ENCODE data around the gene BTBD19. TPM values are rescaled to one million over a fixed set of nuclear protein-coding genes. Genes with fewer than 3 reads are reported as not detected.

BTBD19 gene
- total RNA-seq, 1 donor = 21.4 TPM

DNA sequence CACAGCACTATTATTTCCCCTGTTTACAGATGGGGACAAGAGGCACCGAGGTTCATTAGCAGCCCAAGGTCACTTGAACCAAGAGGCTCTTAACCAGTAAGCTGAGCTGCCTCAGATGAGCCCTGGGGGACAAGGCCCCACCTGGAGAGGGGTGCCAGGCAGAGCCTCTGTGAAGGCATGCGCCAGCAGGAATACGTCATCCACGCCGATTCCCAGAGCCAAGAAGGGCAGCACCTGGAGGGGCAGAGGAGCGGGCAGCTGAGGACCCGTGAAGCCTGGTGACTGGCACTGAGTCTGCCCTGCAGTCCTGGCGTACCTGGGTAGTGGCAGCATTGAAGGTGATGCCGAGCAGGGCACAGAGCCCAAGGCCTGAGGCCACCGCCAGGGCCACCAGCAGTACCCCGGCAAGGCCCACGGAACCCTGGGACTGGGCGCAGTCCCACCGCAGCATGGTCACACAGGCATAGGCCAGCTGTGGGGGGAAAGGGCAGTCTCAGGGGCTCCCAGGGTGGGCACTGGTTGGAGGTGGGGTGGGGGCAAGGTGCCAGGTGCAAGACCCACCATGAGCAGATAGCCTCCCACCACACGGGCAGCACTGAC is 20.6 kb downstream of the BTBD19 start:
- no peak overlapping the region for H3K4me2 ChIP-seq (ENCODE audit: insufficient read depth, low read length)
- no peaks in the 10 kb centered on the region for H3K36me3 ChIP-seq (ENCODE audit: insufficient read depth, low read length)
- H3K79me2 ChIP-seq (ENCODE audit: insufficient read depth, low read length) = no peaks in the 10 kb centered on the region
- no peak overlapping the region for H3K4me3 ChIP-seq (ENCODE audit: insufficient read depth, low read length)
- H2AFZ ChIP-seq (ENCODE audit: low read length) = no peak overlapping the region
- H3K27me3 ChIP-seq (ENCODE audit: insufficient read depth, low read length) = no peaks in the 10 kb centered on the region
- TF ChIP-seq, protein P1, sequence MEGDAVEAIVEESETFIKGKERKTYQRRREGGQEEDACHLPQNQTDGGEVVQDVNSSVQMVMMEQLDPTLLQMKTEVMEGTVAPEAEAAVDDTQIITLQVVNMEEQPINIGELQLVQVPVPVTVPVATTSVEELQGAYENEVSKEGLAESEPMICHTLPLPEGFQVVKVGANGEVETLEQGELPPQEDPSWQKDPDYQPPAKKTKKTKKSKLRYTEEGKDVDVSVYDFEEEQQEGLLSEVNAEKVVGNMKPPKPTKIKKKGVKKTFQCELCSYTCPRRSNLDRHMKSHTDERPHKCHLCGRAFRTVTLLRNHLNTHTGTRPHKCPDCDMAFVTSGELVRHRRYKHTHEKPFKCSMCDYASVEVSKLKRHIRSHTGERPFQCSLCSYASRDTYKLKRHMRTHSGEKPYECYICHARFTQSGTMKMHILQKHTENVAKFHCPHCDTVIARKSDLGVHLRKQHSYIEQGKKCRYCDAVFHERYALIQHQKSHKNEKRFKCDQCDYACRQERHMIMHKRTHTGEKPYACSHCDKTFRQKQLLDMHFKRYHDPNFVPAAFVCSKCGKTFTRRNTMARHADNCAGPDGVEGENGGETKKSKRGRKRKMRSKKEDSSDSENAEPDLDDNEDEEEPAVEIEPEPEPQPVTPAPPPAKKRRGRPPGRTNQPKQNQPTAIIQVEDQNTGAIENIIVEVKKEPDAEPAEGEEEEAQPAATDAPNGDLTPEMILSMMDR (IDR thresholded peaks at IDR 0.05; ENCODE audit: extremely low read depth, low read depth, low read length) = no peak
- no peaks in the 10 kb centered on the region for H4K20me1 ChIP-seq (ENCODE audit: insufficient read depth, low read length)
- no peaks in the 10 kb centered on the region for H3K9me3 ChIP-seq (ENCODE audit: low read depth, low read length)
- peak; percentile 46 for DNase-seq (ENCODE audit: insufficient read length, low spot score, missing footprints)
- no peaks in the 10 kb centered on the region for H3K4me1 ChIP-seq (ENCODE audit: insufficient read depth, low read length)
- H3K27ac ChIP-seq (ENCODE audit: low read depth, low read length) = no peak overlapping the region

DNA sequence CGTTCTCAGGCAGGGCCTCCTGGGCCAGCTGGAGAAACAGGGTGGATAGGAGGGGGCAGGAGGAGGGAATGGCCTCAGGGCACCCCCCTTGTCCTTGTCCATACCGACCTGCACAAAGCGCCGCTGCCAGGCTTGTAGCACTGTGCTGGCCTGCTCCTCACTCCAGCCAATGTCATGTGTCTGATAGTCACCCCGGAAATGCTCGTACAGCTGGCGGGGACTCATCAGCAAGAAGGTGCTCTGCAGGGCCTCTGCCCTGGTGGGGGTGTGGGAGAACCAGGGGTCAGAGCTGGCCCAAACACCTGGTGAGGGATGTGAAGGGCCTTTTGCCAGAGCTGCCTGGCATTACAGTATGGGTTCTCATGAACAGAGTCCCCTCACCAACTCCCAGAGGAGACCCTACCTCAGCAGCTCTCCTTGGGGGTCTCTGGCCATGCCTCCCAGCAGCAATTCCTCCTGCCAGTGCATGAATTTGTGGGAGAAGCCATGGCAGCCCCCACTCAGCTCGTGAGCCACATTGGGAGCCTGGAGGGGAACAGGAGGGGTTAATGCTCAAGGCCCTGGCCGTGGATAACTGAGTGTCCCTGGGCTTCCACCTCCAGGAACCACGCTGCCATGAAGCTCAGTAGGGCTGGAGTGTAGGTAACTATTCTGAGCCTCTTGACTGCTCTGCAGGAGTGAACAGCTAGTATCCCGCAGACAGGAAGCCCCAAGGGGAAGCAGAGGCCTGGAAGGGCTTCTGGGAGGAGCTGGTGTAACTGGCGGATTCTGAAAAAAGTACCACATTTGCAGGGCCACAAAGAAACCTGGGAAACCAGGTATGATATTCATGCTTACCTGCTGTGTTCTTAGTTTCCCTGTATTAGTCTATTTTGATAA is 21.4 kb downstream of the BTBD19 start:
- H3K79me2 ChIP-seq (ENCODE audit: insufficient read depth, low read length) = no peaks in the 10 kb centered on the region
- H3K4me2 ChIP-seq (ENCODE audit: insufficient read depth, low read length) = no peak overlapping the region
- no peak overlapping the region for H2AFZ ChIP-seq (ENCODE audit: low read length)
- no peaks in the 10 kb centered on the region for H4K20me1 ChIP-seq (ENCODE audit: insufficient read depth, low read length)
- no peaks in the 10 kb centered on the region for H3K9me3 ChIP-seq (ENCODE audit: low read depth, low read length)
- peak; percentile 30 for DNase-seq (ENCODE audit: insufficient read length, low spot score, missing footprints)
- no peak overlapping the region for H3K4me3 ChIP-seq (ENCODE audit: insufficient read depth, low read length)
- TF ChIP-seq, protein P1 (IDR thresholded peaks at IDR 0.05; ENCODE audit: extremely low read depth, low read depth, low read length) = no peak
- no peaks in the 10 kb centered on the region for H3K36me3 ChIP-seq (ENCODE audit: insufficient read depth, low read length)
- no peaks in the 10 kb centered on the region for H3K4me1 ChIP-seq (ENCODE audit: insufficient read depth, low read length)
- no peaks in the 10 kb centered on the region for H3K27me3 ChIP-seq (ENCODE audit: insufficient read depth, low read length)
- no peak overlapping the region for H3K27ac ChIP-seq (ENCODE audit: low read depth, low read length)

DNA sequence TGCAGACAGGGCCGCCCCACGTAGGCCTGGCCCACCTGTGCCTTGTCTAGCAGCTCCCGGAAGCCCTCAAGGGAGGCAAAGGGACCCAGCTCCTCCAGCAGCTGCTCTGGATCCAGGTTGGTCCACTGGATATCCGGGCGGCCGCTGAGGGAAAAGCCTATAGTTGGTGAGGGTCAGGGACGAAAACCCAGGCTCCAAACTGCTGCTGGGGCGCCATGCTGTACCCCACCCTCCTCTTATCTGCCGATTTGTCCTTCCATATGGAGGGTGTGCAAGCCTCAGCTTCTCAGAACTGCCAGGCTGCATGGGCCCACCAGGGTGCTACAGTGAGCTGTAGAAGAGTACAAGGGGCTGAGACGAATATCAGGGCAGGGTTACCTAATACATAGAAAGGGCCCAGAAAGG is 22.6 kb downstream of the BTBD19 start:
- no peak overlapping the region for H2AFZ ChIP-seq (ENCODE audit: low read length)
- no peaks in the 10 kb centered on the region for H3K27me3 ChIP-seq (ENCODE audit: insufficient read depth, low read length)
- H3K36me3 ChIP-seq (ENCODE audit: insufficient read depth, low read length) = no peaks in the 10 kb centered on the region
- TF ChIP-seq, protein P1 (IDR thresholded peaks at IDR 0.05; ENCODE audit: extremely low read depth, low read depth, low read length) = no peak
- no peaks in the 10 kb centered on the region for H3K79me2 ChIP-seq (ENCODE audit: insufficient read depth, low read length)
- no peak for DNase-seq (ENCODE audit: insufficient read length, low spot score, missing footprints)
- no peak overlapping the region for H3K4me3 ChIP-seq (ENCODE audit: insufficient read depth, low read length)
- no peak overlapping the region for H3K4me2 ChIP-seq (ENCODE audit: insufficient read depth, low read length)
- no peaks in the 10 kb centered on the region for H4K20me1 ChIP-seq (ENCODE audit: insufficient read depth, low read length)
- no peak overlapping the region for H3K27ac ChIP-seq (ENCODE audit: low read depth, low read length)
- no peaks in the 10 kb centered on the region for H3K9me3 ChIP-seq (ENCODE audit: low read depth, low read length)
- peaks cover under 1% of the 10 kb centered on the region for H3K4me1 ChIP-seq (ENCODE audit: insufficient read depth, low read length)

DNA sequence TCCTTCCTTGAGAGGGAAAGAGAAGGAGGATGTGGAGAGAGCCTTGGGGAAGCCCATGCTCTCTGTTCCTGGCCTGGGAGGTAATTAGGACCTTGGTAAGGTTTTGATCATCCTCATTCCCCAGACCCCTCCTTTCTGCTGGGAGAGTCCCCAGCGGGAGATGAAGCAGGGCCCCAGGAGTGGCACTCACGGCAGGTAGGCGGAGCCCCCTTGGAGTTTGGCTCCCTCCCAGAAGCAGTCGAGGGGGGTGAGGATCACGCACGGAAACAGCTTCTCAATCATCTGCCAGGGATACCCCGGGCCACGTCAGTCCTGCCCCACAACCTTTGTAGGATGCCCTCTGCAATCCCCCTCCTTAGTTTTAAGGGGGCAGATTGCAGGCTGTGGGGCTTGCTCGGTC is 23.2 kb downstream of the BTBD19 start:
- H2AFZ ChIP-seq (ENCODE audit: low read length) = no peak overlapping the region
- no peak for DNase-seq (ENCODE audit: insufficient read length, low spot score, missing footprints)

More for the DNA sequence above, 23.2 kb downstream of the BTBD19 start:
- H3K27ac ChIP-seq (ENCODE audit: low read depth, low read length) = no peak overlapping the region
- H3K27me3 ChIP-seq (ENCODE audit: insufficient read depth, low read length) = no peaks in the 10 kb centered on the region
- H3K79me2 ChIP-seq (ENCODE audit: insufficient read depth, low read length) = no peaks in the 10 kb centered on the region
- no peaks in the 10 kb centered on the region for H3K9me3 ChIP-seq (ENCODE audit: low read depth, low read length)
- no peaks in the 10 kb centered on the region for H3K36me3 ChIP-seq (ENCODE audit: insufficient read depth, low read length)
- TF ChIP-seq, protein P1 (IDR thresholded peaks at IDR 0.05; ENCODE audit: extremely low read depth, low read depth, low read length) = no peak
- H3K4me2 ChIP-seq (ENCODE audit: insufficient read depth, low read length) = no peak overlapping the region
- H3K4me1 ChIP-seq (ENCODE audit: insufficient read depth, low read length) = peaks cover 3% of the 10 kb centered on the region
- no peaks in the 10 kb centered on the region for H4K20me1 ChIP-seq (ENCODE audit: insufficient read depth, low read length)
- no peak overlapping the region for H3K4me3 ChIP-seq (ENCODE audit: insufficient read depth, low read length)
